ENCODE data around the gene BCAS3.

DNA sequence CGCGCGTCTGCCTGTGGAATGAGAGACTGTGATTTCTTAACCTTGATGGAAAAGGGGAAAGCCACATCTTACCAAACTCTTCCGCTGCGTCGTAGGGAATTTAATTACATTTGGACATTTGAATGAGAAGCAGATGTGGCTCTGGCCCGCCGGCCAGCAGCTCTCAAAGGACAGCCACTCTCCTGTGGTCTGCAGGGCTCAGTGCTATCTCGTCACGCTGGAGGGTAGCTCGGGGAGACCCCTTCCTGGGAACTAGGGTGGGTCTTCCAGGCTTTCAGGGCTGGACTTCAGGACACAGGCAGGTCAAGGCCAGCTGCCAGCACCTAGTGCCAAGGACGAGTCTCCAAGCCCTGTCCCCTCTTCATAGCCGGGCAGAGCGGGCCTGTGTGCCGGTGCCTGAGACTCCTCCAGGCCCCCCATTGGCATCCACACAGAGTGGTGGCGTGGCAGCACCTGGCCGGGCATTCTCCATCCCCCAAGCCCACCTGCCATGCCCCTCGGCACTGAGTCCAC lies 706.1 kb downstream of the BCAS3 start:
- TF ChIP-seq, protein P1, sequence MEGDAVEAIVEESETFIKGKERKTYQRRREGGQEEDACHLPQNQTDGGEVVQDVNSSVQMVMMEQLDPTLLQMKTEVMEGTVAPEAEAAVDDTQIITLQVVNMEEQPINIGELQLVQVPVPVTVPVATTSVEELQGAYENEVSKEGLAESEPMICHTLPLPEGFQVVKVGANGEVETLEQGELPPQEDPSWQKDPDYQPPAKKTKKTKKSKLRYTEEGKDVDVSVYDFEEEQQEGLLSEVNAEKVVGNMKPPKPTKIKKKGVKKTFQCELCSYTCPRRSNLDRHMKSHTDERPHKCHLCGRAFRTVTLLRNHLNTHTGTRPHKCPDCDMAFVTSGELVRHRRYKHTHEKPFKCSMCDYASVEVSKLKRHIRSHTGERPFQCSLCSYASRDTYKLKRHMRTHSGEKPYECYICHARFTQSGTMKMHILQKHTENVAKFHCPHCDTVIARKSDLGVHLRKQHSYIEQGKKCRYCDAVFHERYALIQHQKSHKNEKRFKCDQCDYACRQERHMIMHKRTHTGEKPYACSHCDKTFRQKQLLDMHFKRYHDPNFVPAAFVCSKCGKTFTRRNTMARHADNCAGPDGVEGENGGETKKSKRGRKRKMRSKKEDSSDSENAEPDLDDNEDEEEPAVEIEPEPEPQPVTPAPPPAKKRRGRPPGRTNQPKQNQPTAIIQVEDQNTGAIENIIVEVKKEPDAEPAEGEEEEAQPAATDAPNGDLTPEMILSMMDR (conservative IDR thresholded peaks at IDR 0.05; ENCODE audit: low read depth, low read length): no peak
- no peak for TF ChIP-seq EZH2 (IDR thresholded peaks at IDR 0.05; ENCODE audit: borderline replicate concordance, low read depth, low read length, poor library complexity, severe bottlenecking)

All from A673 (cell line).